ENCODE measurements around the gene LENG9.
"Not testable (repeated sequence)": the region's sequence is repeated elsewhere in the genome, so short reads cannot be mapped to it uniquely, and the experiment has no call there.

DNA sequence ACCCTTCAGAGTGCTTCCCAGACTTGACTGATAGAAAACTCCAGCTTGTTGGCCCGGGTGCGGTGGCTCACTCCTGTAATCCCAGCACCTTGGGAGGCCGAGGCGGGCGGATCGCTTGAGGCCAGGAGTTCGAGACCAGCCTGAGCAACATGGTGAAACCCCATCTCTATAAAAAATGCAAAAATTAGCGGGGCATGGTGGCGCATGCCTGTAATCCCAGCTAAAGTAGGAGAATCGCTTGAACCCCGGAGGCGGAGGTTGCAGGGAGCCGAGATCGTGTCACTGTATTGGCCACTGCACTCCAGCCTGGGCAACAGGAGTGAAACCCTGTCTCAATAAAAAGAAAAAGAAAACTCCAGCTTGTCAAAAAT lies 2.5 kb upstream of the LENG9 start:
- not testable (repeated sequence) for TF ChIP-seq CTCF, POLR2A (IDR thresholded peaks at IDR 0.05)

All from gastroesophageal sphincter (tissue), 3 donors.